NK-92 (cell line): ENCODE results near the gene TSPAN18.

Experiments used
- DNase-seq: peaks from one replicate; lab custom pipeline; 2025; ENCODE audit not compliant: unreplicated experiment; lab: John Stamatoyannopoulos, UW

Gene TSPAN18

GRCh38 chr11:44973632-44974401 lies 247.1 kb downstream of the TSPAN18 start:
- DNase-seq = no peak

GRCh38 chr11:44974402-44975000 lies 247.7 kb downstream of the TSPAN18 start:
- no peak for DNase-seq

GRCh38 chr11:44976576-44976975 lies 249.8 kb downstream of the TSPAN18 start:
- no peak for DNase-seq

- DNase-seq = no peak
These were observed 250.8 kb downstream of the TSPAN18 start for GRCh38 chr11:44977493-44977984.

- no peak for DNase-seq
These were observed 251.7 kb downstream of the TSPAN18 start for GRCh38 chr11:44978274-44978960.

- no peak for DNase-seq
These were observed 252.2 kb downstream of the TSPAN18 start for GRCh38 chr11:44978961-44979331.

- DNase-seq = no peak
These were observed 253.0 kb downstream of the TSPAN18 start for GRCh38 chr11:44979543-44980399.

- DNase-seq = no peak
These were observed 254.0 kb downstream of the TSPAN18 start for GRCh38 chr11:44980533-44981427.
